Measurements from ENCODE around the gene NR6A1.
"Not testable (repeated sequence)": the region's sequence is repeated elsewhere in the genome, so short reads cannot be mapped to it uniquely, and the experiment has no call there.

The NR6A1 gene

DNA sequence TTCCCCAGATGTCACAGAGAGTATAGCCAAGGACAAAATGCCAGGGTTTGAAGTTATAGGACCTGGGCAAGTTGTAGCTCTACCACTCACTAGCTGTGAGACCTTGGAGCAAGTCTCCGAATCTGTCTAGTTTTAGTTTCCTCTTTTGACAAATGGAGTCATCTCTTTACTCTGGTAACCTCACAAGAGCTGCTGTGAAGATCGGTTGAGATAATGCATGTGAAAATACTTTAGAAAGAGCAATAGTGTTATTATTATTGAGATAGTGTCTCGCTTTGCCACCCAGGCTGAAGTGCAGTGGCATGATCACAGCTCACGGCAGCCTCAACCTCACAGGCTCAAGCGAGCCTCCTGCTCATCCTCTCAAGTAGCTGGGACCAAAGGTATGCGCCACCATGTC, 146.0 kb downstream of the NR6A1 start:
- Histone ChIP-seq H3K4me2 (ENCODE audit: low read length) (no peak overlapping the region), H3K27me3 (ENCODE audit: control insufficient read depth, insufficient read depth, low read length) (no peaks in the 10 kb centered on the region), H3K9me3 (replicated peaks; ENCODE audit: low read length) (no peaks in the 10 kb centered on the region), H3K36me3 (ENCODE audit: insufficient read depth, low read length) (no peaks in the 10 kb centered on the region), H3K4me1 (ENCODE audit: control insufficient read depth, insufficient read depth, low read length) (peaks cover 19% of the 10 kb centered on the region), H3K9ac (ENCODE audit: low read depth, low read length) (no peak overlapping the region), H3K4me3 (ENCODE audit: low read length) (no peak overlapping the region)

DNA sequence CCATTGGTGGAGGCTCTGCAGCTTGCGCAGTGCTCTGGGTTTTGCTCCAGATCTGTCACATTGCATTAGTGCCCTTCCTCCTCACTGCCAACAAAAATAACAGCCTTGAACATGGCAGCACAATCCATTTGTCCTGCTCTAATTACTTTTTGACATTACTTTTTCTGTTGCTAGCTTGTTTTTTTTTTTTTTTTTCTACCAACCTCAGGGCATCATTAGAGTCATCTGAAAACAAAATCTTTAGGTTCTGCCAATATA, 146.4 kb downstream of the NR6A1 start:
- Histone ChIP-seq H3K4me1 (ENCODE audit: control insufficient read depth, insufficient read depth, low read length) (peaks cover 16% of the 10 kb centered on the region), H3K27me3 (ENCODE audit: control insufficient read depth, insufficient read depth, low read length) (no peaks in the 10 kb centered on the region), H3K4me2 (ENCODE audit: low read length) (no peak overlapping the region), H3K9ac (ENCODE audit: low read depth, low read length) (no peak overlapping the region), H3K4me3 (ENCODE audit: low read length) (no peak overlapping the region), H3K9me3 (replicated peaks; ENCODE audit: low read length) (no peaks in the 10 kb centered on the region), H3K36me3 (ENCODE audit: insufficient read depth, low read length) (no peaks in the 10 kb centered on the region)

DNA sequence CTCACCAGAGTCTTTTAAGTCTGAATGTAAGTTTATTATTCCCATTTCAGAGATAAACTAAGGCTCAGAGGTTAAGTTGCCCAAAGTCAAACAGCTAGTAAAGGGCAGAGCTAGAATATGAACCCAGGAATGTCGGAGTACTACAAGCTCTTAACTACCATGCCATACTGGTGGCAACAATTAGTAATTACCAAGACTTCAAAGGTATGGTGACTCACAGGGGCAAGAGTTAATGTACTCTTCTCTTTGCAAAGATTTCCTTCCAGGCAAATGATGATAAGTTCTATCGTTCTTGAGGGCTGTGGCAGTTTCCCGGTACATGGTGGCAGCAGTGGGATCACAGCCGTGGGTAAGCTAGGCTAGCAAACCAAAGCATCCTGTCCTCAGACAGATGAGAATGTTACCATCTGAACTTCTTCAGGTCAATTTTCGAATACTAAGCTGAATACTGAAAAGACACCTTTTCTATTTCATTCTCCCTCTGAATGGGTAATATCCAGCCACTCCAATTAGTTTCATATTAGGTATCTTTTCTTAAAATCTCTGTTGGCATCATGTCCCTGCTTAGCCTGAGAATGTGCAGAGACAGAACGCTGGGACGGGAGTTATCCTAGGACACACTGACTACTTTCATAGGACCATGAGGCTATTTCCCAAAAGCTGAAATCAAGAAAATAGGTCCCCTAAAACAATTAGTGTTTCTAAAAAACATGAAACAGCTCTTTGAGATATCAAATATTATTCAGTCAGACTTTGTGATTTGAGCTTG, 147.0 kb downstream of the NR6A1 start:
- no peak overlapping the region for H3K4me3 ChIP-seq (ENCODE audit: low read length)
- H3K36me3 ChIP-seq (ENCODE audit: insufficient read depth, low read length): no peaks in the 10 kb centered on the region
- H3K9ac ChIP-seq (ENCODE audit: low read depth, low read length): no peak overlapping the region
- no peak overlapping the region for H3K4me2 ChIP-seq (ENCODE audit: low read length)
- no peaks in the 10 kb centered on the region for H3K9me3 ChIP-seq (replicated peaks; ENCODE audit: low read length)
- H3K27me3 ChIP-seq (ENCODE audit: control insufficient read depth, insufficient read depth, low read length): no peaks in the 10 kb centered on the region
- peaks cover 14% of the 10 kb centered on the region for H3K4me1 ChIP-seq (ENCODE audit: control insufficient read depth, insufficient read depth, low read length)

DNA sequence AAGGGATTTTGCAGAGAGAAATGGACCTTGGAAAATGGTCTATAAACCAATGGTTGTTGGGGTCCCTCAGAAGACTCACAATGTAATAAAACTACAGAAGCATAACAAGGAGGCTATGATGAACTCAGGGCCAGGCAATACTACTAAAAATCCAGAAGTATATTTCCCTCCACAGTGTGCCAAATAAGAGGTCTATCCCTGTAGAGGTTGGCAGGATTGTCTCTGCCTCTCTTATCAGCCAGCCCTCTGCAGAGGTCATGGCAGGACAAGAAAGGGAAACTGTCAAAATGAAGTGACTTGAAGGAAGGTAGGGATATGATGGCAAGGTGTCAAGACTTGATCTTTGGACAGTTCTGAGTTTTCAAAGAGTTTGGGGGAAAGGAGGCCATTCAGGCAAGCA, 148.2 kb downstream of the NR6A1 start:
- Histone ChIP-seq H3K4me2 (ENCODE audit: low read length) (no peak overlapping the region), H3K4me3 (ENCODE audit: low read length) (no peak overlapping the region), H3K9me3 (replicated peaks; ENCODE audit: low read length) (no peaks in the 10 kb centered on the region), H3K36me3 (ENCODE audit: insufficient read depth, low read length) (no peaks in the 10 kb centered on the region), H3K4me1 (ENCODE audit: control insufficient read depth, insufficient read depth, low read length) (peaks cover 14% of the 10 kb centered on the region), H3K27me3 (ENCODE audit: control insufficient read depth, insufficient read depth, low read length) (no peaks in the 10 kb centered on the region), H3K9ac (ENCODE audit: low read depth, low read length) (no peak overlapping the region)

DNA sequence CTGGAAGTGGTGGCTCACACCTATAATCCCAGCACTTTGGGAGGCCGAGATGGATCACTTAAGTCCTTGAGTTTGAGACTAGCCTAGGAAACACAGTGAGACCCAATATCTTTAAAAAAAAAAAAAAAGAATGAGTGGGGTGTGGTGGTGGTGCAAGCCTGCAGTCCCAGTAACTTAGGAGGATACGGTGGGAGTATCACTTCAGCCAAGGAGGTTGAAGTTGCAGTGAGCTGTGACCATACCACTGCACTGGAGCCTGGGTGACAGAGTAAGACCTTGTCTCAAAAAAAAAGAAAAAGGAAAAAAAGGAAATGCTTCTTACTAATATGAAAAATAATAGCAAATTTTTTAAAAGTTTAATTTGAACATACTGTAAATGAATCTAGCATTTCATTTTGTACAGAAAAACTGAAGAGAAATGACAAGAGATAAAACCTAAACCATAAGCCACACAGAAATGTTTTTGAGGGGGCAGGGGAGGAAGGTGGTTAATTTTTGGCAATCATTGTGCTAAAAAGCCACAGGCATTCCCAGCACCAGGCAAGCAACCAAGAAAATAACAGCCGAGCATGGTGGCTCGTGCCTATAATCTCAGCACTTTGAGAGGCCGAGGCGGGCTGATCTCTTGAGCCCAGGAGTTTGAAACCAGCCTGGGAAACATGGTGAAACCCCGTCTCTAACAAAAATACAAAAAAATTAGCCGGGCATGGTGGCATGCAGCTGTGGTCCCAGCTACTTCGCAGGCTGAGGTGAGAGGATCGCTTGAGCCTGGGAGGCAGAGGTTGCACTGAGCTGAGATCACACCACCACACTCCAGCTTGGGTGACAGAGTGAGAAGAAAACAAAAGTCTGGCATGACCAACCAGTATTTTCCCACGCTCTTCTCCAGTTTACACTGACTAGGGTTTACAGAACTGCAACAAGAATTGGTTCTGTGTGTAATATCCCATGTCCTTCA, 149.5 kb downstream of the NR6A1 start:
- H3K9me3 ChIP-seq (replicated peaks; ENCODE audit: low read length): no peaks in the 10 kb centered on the region
- peaks cover 14% of the 10 kb centered on the region for H3K4me1 ChIP-seq (ENCODE audit: control insufficient read depth, insufficient read depth, low read length)
- H3K27me3 ChIP-seq (ENCODE audit: control insufficient read depth, insufficient read depth, low read length): no peaks in the 10 kb centered on the region
- no peaks in the 10 kb centered on the region for H3K36me3 ChIP-seq (ENCODE audit: insufficient read depth, low read length)
- peak overlapping the region; percentile 48 for H3K4me2 ChIP-seq (ENCODE audit: low read length)
- peak overlapping the region; percentile 15 for H3K4me3 ChIP-seq (ENCODE audit: low read length)
- peak overlapping the region; percentile 23 for H3K9ac ChIP-seq (ENCODE audit: low read depth, low read length)

DNA sequence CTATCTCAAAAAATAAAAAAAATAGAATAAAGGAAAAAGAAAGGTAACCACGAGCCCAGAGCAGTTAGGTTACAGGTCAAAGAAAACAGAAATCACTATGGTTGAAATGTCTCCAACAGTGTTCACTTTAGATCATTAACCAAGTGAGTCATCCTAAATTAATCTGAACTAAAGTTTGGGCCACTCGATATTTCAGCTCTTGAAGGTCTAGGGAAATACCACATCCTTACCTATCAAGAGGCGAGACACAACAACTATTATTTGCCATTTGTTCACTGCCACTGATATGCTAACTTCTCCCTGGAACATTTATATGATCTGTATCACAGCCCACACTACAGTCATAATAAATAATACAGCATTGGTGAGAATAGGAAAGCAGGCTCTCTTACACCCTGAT, 152.6 kb downstream of the NR6A1 start:
- no peaks in the 10 kb centered on the region for H3K9me3 ChIP-seq (replicated peaks; ENCODE audit: low read length)
- H3K4me3 ChIP-seq (ENCODE audit: low read length): no peak overlapping the region
- peaks cover 14% of the 10 kb centered on the region for H3K4me1 ChIP-seq (ENCODE audit: control insufficient read depth, insufficient read depth, low read length)
- no peak overlapping the region for H3K4me2 ChIP-seq (ENCODE audit: low read length)
- no peaks in the 10 kb centered on the region for H3K36me3 ChIP-seq (ENCODE audit: insufficient read depth, low read length)
- H3K27me3 ChIP-seq (ENCODE audit: control insufficient read depth, insufficient read depth, low read length): peaks cover 5% of the 10 kb centered on the region
- no peak overlapping the region for H3K9ac ChIP-seq (ENCODE audit: low read depth, low read length)

DNA sequence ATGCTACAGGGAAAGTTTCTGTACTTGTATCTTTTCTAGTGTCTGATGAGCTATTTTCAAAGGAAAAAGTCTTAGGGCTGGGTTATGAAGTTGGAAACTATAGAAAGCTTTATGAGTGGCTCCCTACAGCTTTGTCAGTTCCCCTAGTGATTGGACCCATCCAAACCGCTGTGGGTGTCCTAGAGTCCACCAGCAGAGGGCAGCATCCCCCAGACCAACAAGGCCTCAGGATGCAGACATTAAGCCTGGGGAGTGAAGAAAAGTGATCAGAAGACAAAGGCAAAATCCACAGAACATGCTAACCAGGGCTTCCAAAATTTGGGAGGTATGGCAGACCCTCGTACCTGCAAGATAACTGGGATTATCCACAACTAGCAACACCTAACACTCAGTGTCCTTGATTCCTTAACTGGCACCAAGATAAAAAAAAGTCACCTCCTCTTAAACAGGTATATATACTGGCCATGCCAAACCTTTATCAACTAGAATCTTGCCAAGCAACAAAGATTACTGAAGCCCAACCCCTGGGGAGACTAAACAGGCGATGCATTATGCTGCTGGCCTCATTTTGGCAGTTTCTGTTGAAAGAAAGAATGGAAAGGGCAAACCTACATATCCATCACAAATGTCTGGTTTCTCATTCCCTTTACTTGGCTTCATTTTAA, 153.5 kb downstream of the NR6A1 start:
- no peak overlapping the region for H3K4me2 ChIP-seq (ENCODE audit: low read length)
- no peaks in the 10 kb centered on the region for H3K9me3 ChIP-seq (replicated peaks; ENCODE audit: low read length)
- H3K4me3 ChIP-seq (ENCODE audit: low read length): no peak overlapping the region
- peaks cover 14% of the 10 kb centered on the region for H3K4me1 ChIP-seq (ENCODE audit: control insufficient read depth, insufficient read depth, low read length)
- H3K36me3 ChIP-seq (ENCODE audit: insufficient read depth, low read length): no peaks in the 10 kb centered on the region
- H3K27me3 ChIP-seq (ENCODE audit: control insufficient read depth, insufficient read depth, low read length): peaks cover 6% of the 10 kb centered on the region
- H3K9ac ChIP-seq (ENCODE audit: low read depth, low read length): no peak overlapping the region

DNA sequence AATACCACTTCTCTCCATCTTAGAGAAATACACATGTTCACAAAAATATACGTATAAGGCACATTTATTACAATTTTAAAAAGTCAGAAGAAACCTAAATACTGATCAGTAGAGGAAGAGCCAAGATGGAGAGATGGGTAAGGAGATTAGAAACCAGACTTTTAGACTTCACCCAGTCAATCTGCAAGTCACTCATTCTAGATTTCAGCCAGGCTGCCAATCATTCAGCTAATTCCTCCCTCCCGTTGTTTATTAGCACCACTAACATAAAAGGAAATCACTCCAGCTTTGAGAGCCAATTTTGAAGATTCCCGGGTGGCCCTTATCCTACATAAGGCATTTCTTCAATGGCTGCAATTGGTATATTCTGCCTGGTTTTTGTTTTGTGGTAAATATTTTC, 154.2 kb downstream of the NR6A1 start:
- Histone ChIP-seq H3K4me3 (ENCODE audit: low read length) (no peak overlapping the region), H3K4me2 (ENCODE audit: low read length) (no peak overlapping the region), H3K27me3 (ENCODE audit: control insufficient read depth, insufficient read depth, low read length) (peaks cover 11% of the 10 kb centered on the region), H3K4me1 (ENCODE audit: control insufficient read depth, insufficient read depth, low read length) (peaks cover 7% of the 10 kb centered on the region), H3K36me3 (ENCODE audit: insufficient read depth, low read length) (no peaks in the 10 kb centered on the region), H3K9ac (ENCODE audit: low read depth, low read length) (no peak overlapping the region), H3K9me3 (replicated peaks; ENCODE audit: low read length) (no peaks in the 10 kb centered on the region)

DNA sequence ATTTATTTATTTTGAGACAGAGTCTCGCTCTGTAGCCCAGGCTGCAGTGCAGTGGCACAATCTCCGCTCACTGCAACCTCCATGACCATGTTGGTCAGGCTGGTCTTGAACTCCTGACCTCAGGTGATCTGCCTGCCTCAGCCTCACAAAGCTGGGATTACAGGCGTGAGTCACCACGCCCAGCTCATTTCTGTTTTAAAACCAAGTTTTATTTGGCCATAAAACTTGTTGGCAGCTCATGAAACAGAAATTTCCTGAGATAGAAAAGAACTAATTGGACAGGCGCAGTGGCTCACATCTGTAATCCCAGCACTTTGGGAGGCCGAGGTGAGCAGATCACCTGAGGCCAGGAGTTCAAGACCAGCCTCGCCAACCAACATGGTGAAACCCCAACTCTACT, 155.3 kb downstream of the NR6A1 start:
- H3K4me2 ChIP-seq (ENCODE audit: low read length): not testable (repeated sequence)

DNA sequence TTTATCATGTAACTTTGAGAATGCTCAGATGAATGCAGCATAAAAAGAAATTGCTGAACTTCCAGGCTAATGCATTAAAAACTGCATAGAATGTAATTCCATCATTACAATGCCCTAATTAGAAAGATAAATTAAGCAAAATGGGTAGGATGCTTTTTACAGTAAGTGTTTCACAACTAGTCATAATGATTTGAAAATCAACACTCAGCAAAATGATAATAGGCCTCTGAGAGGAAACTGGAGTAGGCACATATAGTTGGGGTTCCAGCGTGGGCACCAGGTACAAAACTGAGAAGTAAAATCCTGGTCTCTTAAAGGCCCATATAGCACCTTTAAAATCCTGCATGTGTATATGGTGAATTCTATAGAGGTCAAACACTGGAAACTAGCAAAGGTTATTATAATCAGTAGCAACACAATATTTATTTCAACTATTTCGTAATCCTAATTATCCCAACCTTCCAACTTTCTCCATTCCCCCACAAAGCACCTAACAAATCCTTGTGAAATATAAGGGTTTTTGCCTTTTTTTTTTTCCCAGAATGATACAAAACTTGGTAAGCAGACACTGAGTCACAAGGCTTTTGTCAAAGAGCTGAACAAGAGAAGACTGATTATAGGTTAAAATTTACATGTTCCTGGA, 155.9 kb downstream of the NR6A1 start:
- Histone ChIP-seq H3K36me3 (ENCODE audit: insufficient read depth, low read length) (no peaks in the 10 kb centered on the region), H3K4me3 (ENCODE audit: low read length) (no peak overlapping the region), H3K4me1 (ENCODE audit: control insufficient read depth, insufficient read depth, low read length) (no peaks in the 10 kb centered on the region), H3K9me3 (replicated peaks; ENCODE audit: low read length) (no peaks in the 10 kb centered on the region), H3K27me3 (ENCODE audit: control insufficient read depth, insufficient read depth, low read length) (peaks cover 11% of the 10 kb centered on the region), H3K4me2 (ENCODE audit: low read length) (no peak overlapping the region), H3K9ac (ENCODE audit: low read depth, low read length) (no peak overlapping the region)

More for the DNA sequence above, 155.3 kb downstream of the NR6A1 start:
- H3K36me3 ChIP-seq (ENCODE audit: insufficient read depth, low read length); H3K9me3 ChIP-seq (replicated peaks; ENCODE audit: low read length); H3K9ac ChIP-seq (ENCODE audit: low read depth, low read length); H3K4me3 ChIP-seq (ENCODE audit: low read length); H3K4me1 ChIP-seq (ENCODE audit: control insufficient read depth, insufficient read depth, low read length): not testable (repeated sequence)
- peaks cover 11% of the 10 kb centered on the region for H3K27me3 ChIP-seq (ENCODE audit: control insufficient read depth, insufficient read depth, low read length)

DNA sequence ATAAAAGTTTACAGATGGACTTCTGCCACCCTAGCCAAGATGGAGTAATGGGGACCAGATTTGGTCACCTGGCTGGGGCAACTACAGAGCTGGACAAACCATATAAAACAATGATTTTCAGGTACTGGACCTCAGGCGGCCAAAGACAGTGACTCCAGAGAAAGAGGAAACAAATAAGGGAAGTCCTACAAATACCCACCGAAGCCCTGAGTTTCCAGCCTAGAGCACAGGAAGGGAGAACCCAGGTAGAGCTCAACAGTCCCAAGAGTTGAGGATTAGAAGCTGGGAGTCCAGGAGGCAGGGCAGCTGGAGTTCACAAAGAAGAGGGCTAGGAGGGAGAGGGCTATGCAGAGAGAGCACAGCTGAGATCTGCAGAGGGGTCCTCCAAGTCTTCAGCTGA, 157.3 kb downstream of the NR6A1 start:
- Histone ChIP-seq H3K4me1 (ENCODE audit: control insufficient read depth, insufficient read depth, low read length) (no peaks in the 10 kb centered on the region), H3K4me2 (ENCODE audit: low read length) (no peak overlapping the region), H3K9ac (ENCODE audit: low read depth, low read length) (no peak overlapping the region), H3K36me3 (ENCODE audit: insufficient read depth, low read length) (no peaks in the 10 kb centered on the region), H3K27me3 (ENCODE audit: control insufficient read depth, insufficient read depth, low read length) (peaks cover 22% of the 10 kb centered on the region), H3K4me3 (ENCODE audit: low read length) (no peak overlapping the region), H3K9me3 (replicated peaks; ENCODE audit: low read length) (no peaks in the 10 kb centered on the region)
